Measurements from ENCODE around the gene LETM1. TPM values are rescaled to one million over a fixed set of nuclear protein-coding genes. Genes with fewer than 3 reads are reported as not detected.
A peak's percentile ranks its signal among the peaks of the same experiment; 100 is the strongest.

Gene LETM1
- total and polyA plus RNA-seq, 2 of the 13 experiments (the other 11 are each of a cell fraction or from before 2014, with no cell fraction given) = 9.7 to 41.6 TPM

DNA sequence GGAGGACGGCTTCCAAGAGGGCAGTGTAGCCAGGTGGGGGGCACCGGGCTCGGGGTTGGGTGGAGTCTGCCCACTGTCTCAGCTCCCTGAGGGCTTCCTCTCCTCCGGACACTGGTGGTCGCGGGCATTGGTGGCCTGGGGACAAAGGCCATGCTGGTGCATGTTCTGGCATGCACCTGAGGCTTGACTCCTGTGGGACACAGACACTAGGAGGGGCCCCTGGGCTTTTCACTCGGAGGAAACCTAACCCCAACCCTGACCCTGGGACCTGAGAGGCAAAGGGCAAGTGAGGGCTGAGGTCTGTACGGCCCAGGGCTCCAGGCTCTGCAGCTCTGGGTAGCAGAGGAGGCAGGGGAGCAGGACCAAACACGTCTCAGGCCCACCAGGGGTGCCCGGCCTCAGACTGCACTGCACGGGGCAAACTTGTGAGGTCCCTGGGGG, 85.1 kb downstream of the LETM1 start (continued):
- no peak for TF ChIP-seq GMEB2 (CRISPR knock-in tag; IDR thresholded peaks at IDR 0.05; ENCODE audit: low read depth)
- no peak for TF ChIP-seq POLR2AphosphoS2 (IDR thresholded peaks at IDR 0.05; ENCODE audit: low read depth, low read length)
- TF ChIP-seq TEAD2 (CRISPR knock-in tag; IDR thresholded peaks at IDR 0.05) = no peak
- TF ChIP-seq NONO (IDR thresholded peaks at IDR 0.05) = no peak
- no peak for TF ChIP-seq NONO (CRISPR knock-in tag; conservative IDR thresholded peaks at IDR 0.05)
- no peak for TF ChIP-seq KDM4B (CRISPR knock-in tag; IDR thresholded peaks at IDR 0.05)
- TF ChIP-seq MED13 (CRISPR knock-in tag; IDR thresholded peaks at IDR 0.05) = no peak
- TF ChIP-seq ZNF407 (CRISPR knock-in tag; IDR thresholded peaks at IDR 0.05; ENCODE audit: not compliant biosample characterization) = peak; percentile 20
- no peak; the same call in none of the 2 replicates for TF ChIP-seq ZNF574 (CRISPR knock-in tag; IDR thresholded peaks at IDR 0.05)
- TF ChIP-seq ZNF142 (CRISPR knock-in tag; IDR thresholded peaks at IDR 0.05) = no peak
- no peak for TF ChIP-seq GTF2F1 (IDR thresholded peaks at IDR 0.05; ENCODE audit: low read length)
- TF ChIP-seq SMAD9 (CRISPR knock-in tag; IDR thresholded peaks at IDR 0.05) = no peak
